Left lung (tissue), 10 donors: ENCODE results near the gene AK8. TPM values are rescaled to one million over a fixed set of nuclear protein-coding genes. Genes with fewer than 3 reads are reported as not detected.

Source experiments
- ATAC-seq: fragments of 200-7000 bp; cut with Tn5 transposase; one replicate; pipeline ENCODE4 v1.9.1; 2020; ENCODE audit warnings: moderate library complexity
- DNase-seq, 4 donors: peaks; one replicate each; pipeline ENCODE4 v3.0.0-alpha.2; 2013 to 2020
- H3K27ac ChIP-seq, 2 donors: fragments of 200-600 bp; sonication (generic) in 1 of 2; one replicate each; pipeline versions ENCODE4 v1.5.0 to v1.8.0; 2020 to 2021
- H3K27me3 ChIP-seq, 2 donors: fragments of 200-600 bp; sonication (generic) in 1 of 2; one replicate each; pipeline versions ENCODE4 v1.5.0 to v1.8.0; 2020 to 2021
- H3K36me3 ChIP-seq, 2 donors: fragments of 200-600 bp; sonication (generic) in 1 of 2; one replicate each; pipeline versions ENCODE4 v1.5.0 to v1.8.0; 2020 to 2021
- H3K4me1 ChIP-seq, 2 donors: fragments of 200-600 bp; one replicate each; pipeline ENCODE4 v1.8.0; 2021
- H3K4me3 ChIP-seq, 2 donors: fragments of 200-600 bp; sonication (generic) in 1 of 2; one replicate each; pipeline versions ENCODE4 v1.5.0 to v1.8.0; 2020 to 2021; ENCODE audit warnings: mild to moderate bottlenecking in 1 of 2
- H3K9me3 ChIP-seq, 2 donors: fragments of 200-600 bp; sonication (generic) in 1 of 2; one replicate each; pipeline versions ENCODE4 v1.5.0 to v1.8.0; 2020 to 2021
- CTCF ChIP-seq, 2 donors: fragments of 200-600 bp; sonication (generic) in 1 of 2; IDR thresholded peaks; one replicate each; pipeline versions ENCODE4 v1.5.0 to v1.8.0; 2021; ENCODE audit warnings: antibody characterized with exemption in 2 of 2
- intact Hi-C, 2 donors: fragments of 100-400 bp; cut with DNase I; formaldehyde crosslinking; loops; one replicate each; pipeline versions ENCODE4 v1.11.2 to v1.14.2; 2022
- polyA plus RNA-seq, 6 donors: library from polyadenylated mRNA; unstranded; fragments of 120-200 nt; gene quantifications; one replicate each; pipeline ENCODE4 v1.2.1, GENCODE V29; 2013; ENCODE audit not compliant: insufficient read length in 6 of 6
- total RNA-seq, 2 donors: library from RNA; stranded (reverse); fragmentation: NEBNext Ultra II Directional; extraction: Animal tissue kit (Norgen Biotek cat#: 25700); gene quantifications; one replicate each; pipeline ENCODE4 v1.2.1, GENCODE V29; 2021
- donor health status: DM: no; HTN: yes; CAD: no.
- donor health status: DM: no; HTN: no; CAD: no.

Gene AK8
- total and polyA plus RNA-seq, 8 donors = 0.55 to 3.6 (median 2.4) TPM

GRCh38 chr9:132888151-132888550, 10.1 kb upstream of the AK8 start:
- Histone ChIP-seq H3K4me1 (peaks cover 3 to 6% of the 10 kb centered on the region in 2 donors), H3K36me3 (peaks cover 0 to 12% of the 10 kb centered on the region in 2 donors), H3K9me3 (no peaks in the 10 kb centered on the region), H3K27ac (no peak overlapping the region), H3K4me3 (no peak overlapping the region), H3K27me3 (no peaks in the 10 kb centered on the region)
- ATAC-seq = no peak
- intact Hi-C loops = no loop called here
- DNase-seq = peak in 1 of 4 donors; percentile 17
- no peak for TF ChIP-seq CTCF (IDR thresholded peaks at IDR 0.05)

GRCh38 chr9:132887181-132888120, 9.4 kb upstream of the AK8 start:
- peaks cover 0 to 5% of the 10 kb centered on the region in 2 donors for H3K36me3 ChIP-seq
- TF ChIP-seq CTCF (IDR thresholded peaks at IDR 0.05) = no peak
- H3K4me3 ChIP-seq = no peak overlapping the region
- H3K9me3 ChIP-seq = no peaks in the 10 kb centered on the region
- H3K27ac ChIP-seq = no peak overlapping the region
- no peaks in the 10 kb centered on the region for H3K27me3 ChIP-seq
- no peak for ATAC-seq
- no peaks in the 10 kb centered on the region for H3K4me1 ChIP-seq
- intact Hi-C loops = no loop called here
- DNase-seq = peak in 1 of 4 donors; percentile 14

- H3K9me3 ChIP-seq = no peaks in the 10 kb centered on the region
Observed at GRCh38 chr9:132886334-132886725, 8.2 kb upstream of the AK8 start.

GRCh38 chr9:132885720-132886333, 7.7 kb upstream of the AK8 start:
- DNase-seq = peak in 2 of 4 donors; percentile 30 to 31
- no peaks in the 10 kb centered on the region for H3K27me3 ChIP-seq
- peak; percentile 81 for ATAC-seq
- H3K9me3 ChIP-seq = no peaks in the 10 kb centered on the region
- H3K36me3 ChIP-seq = no peaks in the 10 kb centered on the region
- no peak for TF ChIP-seq CTCF (IDR thresholded peaks at IDR 0.05)
- H3K4me3 ChIP-seq = no peak overlapping the region
- intact Hi-C loops = no loop called here
- H3K4me1 ChIP-seq = no peaks in the 10 kb centered on the region
- no peak overlapping the region for H3K27ac ChIP-seq

More at GRCh38 chr9:132886334-132886725, 8.2 kb upstream of the AK8 start:
- no peak overlapping the region for H3K4me3 ChIP-seq
- H3K27ac ChIP-seq = no peak overlapping the region
- H3K36me3 ChIP-seq = no peaks in the 10 kb centered on the region
- TF ChIP-seq CTCF (IDR thresholded peaks at IDR 0.05) = no peak
- ATAC-seq (peak; percentile 43), DNase-seq (no peak)
- no peaks in the 10 kb centered on the region for H3K4me1 ChIP-seq
- H3K27me3 ChIP-seq = no peaks in the 10 kb centered on the region
- intact Hi-C loops = no loop called here
